ENCODE measurements around the gene BACE2. TPM values are rescaled to one million over a fixed set of nuclear protein-coding genes. Genes with fewer than 3 reads are reported as not detected.

Gene BACE2
- polyA plus RNA-seq, 2 of the 4 experiments (the other 2 are of a cell fraction) = 15.2 to 26.0 TPM

- ChIA-PET CTCF (interaction anchor here (0.6 kb wide), 1 partner anchor 40 kb away, joined by 3 read pairs; no protein-coding TSS in a partner anchor), POLR2A (no interaction called here)
- WGBS (ENCODE audit: missing lambda C conversion rate) = 93% methylated on average over 14 of the region's 14 CpGs
- Histone ChIP-seq H3K9me3 (no peaks in the 10 kb centered on the region), H3K27ac (no peak overlapping the region), H3K4me2 (no peak overlapping the region), H3K4me3 (no peak overlapping the region), H3K4me1 (no peaks in the 10 kb centered on the region)
- FAIRE-seq (no peak), DNase-seq (ENCODE audit: low read depth in 1 of 2, low spot score in 1 of 2) (no peak), ATAC-seq (no peak)
- TF ChIP-seq ZNF302 (CRISPR knock-in tag; IDR thresholded peaks at IDR 0.05) (no peak), ESRRA (IDR thresholded peaks at IDR 0.05; ENCODE audit: borderline replicate concordance, low read length) (no peak), ZC3H11A (IDR thresholded peaks at IDR 0.05) (no peak), CHD2 (IDR thresholded peaks at IDR 0.05; ENCODE audit: low read length, partially characterized antibody) (no peak), FOSB (CRISPR knock-in tag; IDR thresholded peaks at IDR 0.05) (no peak), SMC3 (IDR thresholded peaks at IDR 0.05) (no peak)
- TF ChIP-seq, protein P1, sequence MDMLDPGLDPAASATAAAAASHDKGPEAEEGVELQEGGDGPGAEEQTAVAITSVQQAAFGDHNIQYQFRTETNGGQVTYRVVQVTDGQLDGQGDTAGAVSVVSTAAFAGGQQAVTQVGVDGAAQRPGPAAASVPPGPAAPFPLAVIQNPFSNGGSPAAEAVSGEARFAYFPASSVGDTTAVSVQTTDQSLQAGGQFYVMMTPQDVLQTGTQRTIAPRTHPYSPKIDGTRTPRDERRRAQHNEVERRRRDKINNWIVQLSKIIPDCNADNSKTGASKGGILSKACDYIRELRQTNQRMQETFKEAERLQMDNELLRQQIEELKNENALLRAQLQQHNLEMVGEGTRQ (IDR thresholded peaks at IDR 0.05) = no peak
These were observed 42.6 kb downstream of the BACE2 start for GRCh38 chr21:41210426-41211059.

DNA sequence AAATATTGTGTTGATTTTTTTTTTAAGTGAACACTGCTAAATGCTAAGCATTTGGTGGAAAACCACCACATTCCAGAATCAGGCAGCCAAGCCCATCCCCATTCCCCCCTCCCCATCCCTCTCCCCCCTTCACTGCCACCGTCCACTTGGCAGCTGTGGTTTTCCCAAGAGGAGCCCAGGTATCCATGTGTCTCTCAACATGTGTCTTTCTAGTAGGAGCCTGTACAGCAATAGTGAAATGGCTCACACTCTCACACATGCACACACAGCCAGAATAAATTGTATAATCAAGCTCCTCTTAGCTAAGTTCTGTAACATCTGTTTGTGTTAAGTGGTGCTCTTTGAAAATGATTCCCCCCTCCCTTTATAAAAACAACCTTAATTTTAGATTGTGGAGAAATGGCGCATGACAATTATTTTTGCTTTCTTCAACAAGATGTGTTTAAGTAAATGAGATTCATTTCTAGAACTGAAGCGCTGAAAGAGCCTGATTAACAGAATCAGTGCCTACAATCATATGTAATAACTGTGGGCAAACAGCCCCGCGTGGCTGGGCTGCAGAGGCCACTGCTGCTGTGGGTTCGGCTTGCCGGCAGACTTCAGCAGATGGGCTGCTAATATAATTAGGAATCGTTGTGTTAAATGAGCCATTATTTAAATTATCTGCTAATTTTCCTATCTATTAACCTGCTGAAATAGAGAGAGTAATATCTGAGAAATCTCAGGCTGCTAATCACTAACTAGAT lies 43.3 kb downstream of the BACE2 start:
- H3K4me3 ChIP-seq = no peak overlapping the region
- H3K4me1 ChIP-seq = no peaks in the 10 kb centered on the region
- H3K27ac ChIP-seq = no peak overlapping the region
- FAIRE-seq = no peak
- DNase-seq (ENCODE audit: low read depth in 1 of 2, low spot score in 1 of 2) = no peak
- ChIA-PET POLR2A (no interaction called here), CTCF (interaction anchor here (0.6 kb wide), 1 partner anchor 335 kb away, joined by 5 read pairs; no protein-coding TSS in a partner anchor)
- WGBS (ENCODE audit: missing lambda C conversion rate) = 91% methylated on average over 7 of the region's 8 CpGs
- H3K4me2 ChIP-seq = no peak overlapping the region
- TF ChIP-seq HOXB5 (CRISPR knock-in tag; IDR thresholded peaks at IDR 0.05) (no peak), NR3C1 (IDR thresholded peaks at IDR 0.05) (no peak), JUN (IDR thresholded peaks at IDR 0.05) (no peak), ATOH8 (CRISPR knock-in tag; IDR thresholded peaks at IDR 0.05; ENCODE audit: low read depth) (no peak), E2F6 (IDR thresholded peaks at IDR 0.05; ENCODE audit: borderline replicate concordance, low read depth) (no peak)
- no peaks in the 10 kb centered on the region for H3K9me3 ChIP-seq
- ATAC-seq = no peak

DNA sequence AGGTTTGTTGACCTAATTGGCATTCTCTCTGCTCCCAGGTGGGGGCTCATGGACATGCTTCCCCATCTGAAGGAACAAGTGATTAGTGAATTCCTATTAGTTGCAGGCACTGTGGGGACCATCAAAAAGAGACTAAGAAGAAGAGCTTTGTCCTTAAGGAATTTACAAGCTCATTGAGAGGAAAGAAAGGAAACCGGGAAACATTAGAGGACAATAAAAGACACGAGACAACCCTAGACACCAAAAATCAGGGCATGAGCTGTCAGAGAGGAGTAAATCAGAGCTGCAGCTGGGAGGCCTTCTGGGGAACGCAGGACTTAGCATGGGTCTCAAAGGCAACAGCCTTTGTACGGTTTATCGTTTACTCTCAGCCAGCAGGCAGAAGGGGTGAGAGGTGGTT lies 45.1 kb downstream of the BACE2 start:
- DNase-seq (ENCODE audit: low read depth in 1 of 2, low spot score in 1 of 2) (no peak), ATAC-seq (no peak), FAIRE-seq (no peak)
- no peaks in the 10 kb centered on the region for H3K4me1 ChIP-seq
- no peak overlapping the region for H3K4me3 ChIP-seq
- no peak for TF ChIP-seq KDM1A (IDR thresholded peaks at IDR 0.05; ENCODE audit: low read depth)
- no peak for TF ChIP-seq NPAS2 (CRISPR knock-in tag; IDR thresholded peaks at IDR 0.05; ENCODE audit: borderline replicate concordance)
- no peak for TF ChIP-seq NR3C1 (IDR thresholded peaks at IDR 0.05)
- TF ChIP-seq JUNB (IDR thresholded peaks at IDR 0.05) = no peak
- TF ChIP-seq GATA3 (IDR thresholded peaks at IDR 0.05; ENCODE audit: borderline replicate concordance) = no peak
- no peak for TF ChIP-seq ZFP36 (IDR thresholded peaks at IDR 0.05; ENCODE audit: borderline replicate concordance, partially characterized antibody)
- TF ChIP-seq BHLHE40 (IDR thresholded peaks at IDR 0.05; ENCODE audit: low read depth, low read length) = no peak
- no peak for TF ChIP-seq SMC3 (IDR thresholded peaks at IDR 0.05)
- TF ChIP-seq, protein P2, sequence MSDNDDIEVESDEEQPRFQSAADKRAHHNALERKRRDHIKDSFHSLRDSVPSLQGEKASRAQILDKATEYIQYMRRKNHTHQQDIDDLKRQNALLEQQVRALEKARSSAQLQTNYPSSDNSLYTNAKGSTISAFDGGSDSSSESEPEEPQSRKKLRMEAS (IDR thresholded peaks at IDR 0.05) = no peak
- TF ChIP-seq CHD4 (IDR thresholded peaks at IDR 0.05; ENCODE audit: borderline replicate concordance) = no peak
- TF ChIP-seq EP300 (IDR thresholded peaks at IDR 0.05) = no peak
- no peak for TF ChIP-seq RARB (CRISPR knock-in tag; IDR thresholded peaks at IDR 0.05)
- no peak for TF ChIP-seq RCOR1 (IDR thresholded peaks at IDR 0.05; ENCODE audit: low read depth, low read length)
- no peak overlapping the region for H3K4me2 ChIP-seq
- no peaks in the 10 kb centered on the region for H3K9me3 ChIP-seq
- WGBS (ENCODE audit: missing lambda C conversion rate) = 94% methylated on average over 5 of the region's 5 CpGs
- POLR2A ChIA-PET = no interaction called here
- H3K27ac ChIP-seq = no peak overlapping the region
- CTCF ChIA-PET = no interaction called here
